Large intestine (tissue), 3 donors: ENCODE results near the gene TEX22. TPM values are rescaled to one million over a fixed set of nuclear protein-coding genes. Genes with fewer than 3 reads are reported as not detected.
"Not testable (repeated sequence)": the region's sequence is repeated elsewhere in the genome, so short reads cannot be mapped to it uniquely, and the experiment has no call there.

Experiments
- DNase-seq, 2 donors: peaks; one replicate each; pipeline versions ENCODE4 v3.0.0 to v3.0.0-alpha.2; 2013
- H3K27ac ChIP-seq: one replicate; pipeline ENCODE4 v1.5.1; 2013; ENCODE audit warnings: low read length
- H3K27me3 ChIP-seq: 2 replicates; pipeline ENCODE4 v1.6.1; 2013; ENCODE audit warnings: low read length; ENCODE audit not compliant: control insufficient read depth, insufficient read depth
- H3K36me3 ChIP-seq: 2 replicates; pipeline ENCODE4 v1.6.1; 2013; ENCODE audit warnings: low read length; ENCODE audit not compliant: control insufficient read depth, insufficient read depth
- H3K4me1 ChIP-seq: one replicate; pipeline ENCODE4 v1.6.1; 2013; ENCODE audit warnings: low read length; ENCODE audit not compliant: control insufficient read depth, insufficient read depth
- H3K4me3 ChIP-seq: one replicate; pipeline ENCODE4 v1.5.1; 2013; ENCODE audit warnings: low read length
- H3K9me3 ChIP-seq: one replicate; pipeline ENCODE4 v1.6.1; 2013; ENCODE audit warnings: mild to moderate bottlenecking, low read depth, low read length, moderate library complexity; ENCODE audit not compliant: control insufficient read depth
- WGBS: methylation state at CpG from one replicate; pipeline ENCODE4 v1.1.5; 2013; ENCODE audit warnings: low lambda C conversion rate; ENCODE audit not compliant: insufficient coverage; 5-methylcytosine and 5-hydroxymethylcytosine counted together
- polyA plus RNA-seq: library from polyadenylated mRNA; unstranded; fragments of 120-200 nt; gene quantifications from one replicate; pipeline ENCODE4 v1.2.1, GENCODE V29; 2013

The TEX22 gene
- polyA plus RNA-seq, 1 donor: 0.82 TPM

GRCh38 chr14:105355850-105356604 lies 42.3 kb upstream of the TEX22 start:
- no peak overlapping the region for H3K4me3 ChIP-seq
- peaks cover 30% of the 10 kb centered on the region for H3K36me3 ChIP-seq
- H3K27me3 ChIP-seq: no peaks in the 10 kb centered on the region
- H3K4me1 ChIP-seq: no peaks in the 10 kb centered on the region
- WGBS: no CpG with 5 or more reads among the region's 22 CpGs
- no peak for DNase-seq
- no peak overlapping the region for H3K27ac ChIP-seq
- no peaks in the 10 kb centered on the region for H3K9me3 ChIP-seq

DNA sequence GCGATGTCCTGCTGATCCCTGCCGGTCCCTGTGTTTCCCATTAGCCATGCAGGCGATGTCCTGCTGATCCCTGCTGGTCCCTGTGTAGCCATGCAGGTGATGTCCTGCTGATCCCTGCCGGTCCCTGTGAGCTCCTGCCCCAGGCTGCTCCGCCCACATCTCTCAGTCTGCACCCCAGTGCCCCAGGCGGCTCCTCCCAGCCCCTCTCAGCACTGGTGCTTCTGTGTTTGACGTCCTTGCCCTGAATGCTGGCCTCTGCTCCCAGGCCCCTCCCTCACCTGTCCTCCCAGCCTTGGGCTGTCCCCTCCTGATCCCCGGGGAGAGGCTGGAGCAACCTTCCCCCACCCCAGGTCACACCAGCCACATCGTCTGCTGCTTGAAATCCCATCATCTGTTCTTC lies 41.4 kb upstream of the TEX22 start:
- WGBS: no CpG with 5 or more reads among the region's 9 CpGs
- no peaks in the 10 kb centered on the region for H3K27me3 ChIP-seq
- H3K9me3 ChIP-seq: no peaks in the 10 kb centered on the region
- H3K36me3 ChIP-seq: peaks cover 30% of the 10 kb centered on the region
- H3K4me3 ChIP-seq: no peak overlapping the region
- DNase-seq: no peak
- H3K27ac ChIP-seq: no peak overlapping the region
- H3K4me1 ChIP-seq: no peaks in the 10 kb centered on the region

DNA sequence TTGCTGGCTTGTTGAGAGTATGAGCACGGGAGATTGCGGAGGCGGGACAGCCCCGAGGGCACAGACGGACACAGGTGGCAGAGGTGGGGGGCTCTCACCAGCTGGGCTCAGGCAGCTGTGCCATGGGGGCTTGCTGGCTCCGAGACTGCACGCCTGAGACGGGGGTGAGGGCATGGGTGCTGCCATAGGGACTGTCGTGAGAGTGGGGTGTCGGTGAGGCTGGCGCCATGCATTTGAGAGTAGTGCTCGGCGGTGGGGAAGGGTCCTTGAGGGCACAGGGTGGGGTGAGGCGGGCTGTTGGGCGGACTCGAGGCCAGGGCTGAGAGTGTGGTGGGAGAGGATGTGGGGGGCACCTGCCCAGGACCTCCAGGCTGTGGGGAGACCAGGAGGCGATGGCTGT lies 40.7 kb upstream of the TEX22 start:
- WGBS: no CpG with 5 or more reads among the region's 17 CpGs
- Histone ChIP-seq H3K4me1 (no peaks in the 10 kb centered on the region), H3K4me3 (no peak overlapping the region), H3K27ac (no peak overlapping the region), H3K27me3 (no peaks in the 10 kb centered on the region), H3K9me3 (no peaks in the 10 kb centered on the region), H3K36me3 (peaks cover 30% of the 10 kb centered on the region)
- DNase-seq: no peak

GRCh38 chr14:105358140-105358846 lies 40.0 kb upstream of the TEX22 start:
- no peak overlapping the region for H3K27ac ChIP-seq
- H3K27me3 ChIP-seq: no peaks in the 10 kb centered on the region
- H3K4me1 ChIP-seq: no peaks in the 10 kb centered on the region
- WGBS: no CpG with 5 or more reads among the region's 25 CpGs
- DNase-seq: no peak
- H3K36me3 ChIP-seq: peaks cover 27% of the 10 kb centered on the region
- H3K4me3 ChIP-seq: no peak overlapping the region
- no peaks in the 10 kb centered on the region for H3K9me3 ChIP-seq

GRCh38 chr14:105358943-105359342 lies 39.4 kb upstream of the TEX22 start:
- Histone ChIP-seq H3K4me1 (no peaks in the 10 kb centered on the region), H3K4me3 (no peak overlapping the region), H3K27me3 (no peaks in the 10 kb centered on the region), H3K9me3 (no peaks in the 10 kb centered on the region), H3K36me3 (peaks cover 27% of the 10 kb centered on the region), H3K27ac (no peak overlapping the region)
- no peak for DNase-seq
- 100% methylated on average over 2 of the region's 16 CpGs for WGBS

- H3K9me3 ChIP-seq, H3K4me1 ChIP-seq, H3K27ac ChIP-seq, DNase-seq, H3K4me3 ChIP-seq, H3K27me3 ChIP-seq: not testable (repeated sequence)
- 100% methylated on average over 1 of the region's 10 CpGs for WGBS
- H3K36me3 ChIP-seq: peaks cover 14% of the 10 kb centered on the region
Measured at GRCh38 chr14:105361412-105361811, 36.9 kb upstream of the TEX22 start.

DNA sequence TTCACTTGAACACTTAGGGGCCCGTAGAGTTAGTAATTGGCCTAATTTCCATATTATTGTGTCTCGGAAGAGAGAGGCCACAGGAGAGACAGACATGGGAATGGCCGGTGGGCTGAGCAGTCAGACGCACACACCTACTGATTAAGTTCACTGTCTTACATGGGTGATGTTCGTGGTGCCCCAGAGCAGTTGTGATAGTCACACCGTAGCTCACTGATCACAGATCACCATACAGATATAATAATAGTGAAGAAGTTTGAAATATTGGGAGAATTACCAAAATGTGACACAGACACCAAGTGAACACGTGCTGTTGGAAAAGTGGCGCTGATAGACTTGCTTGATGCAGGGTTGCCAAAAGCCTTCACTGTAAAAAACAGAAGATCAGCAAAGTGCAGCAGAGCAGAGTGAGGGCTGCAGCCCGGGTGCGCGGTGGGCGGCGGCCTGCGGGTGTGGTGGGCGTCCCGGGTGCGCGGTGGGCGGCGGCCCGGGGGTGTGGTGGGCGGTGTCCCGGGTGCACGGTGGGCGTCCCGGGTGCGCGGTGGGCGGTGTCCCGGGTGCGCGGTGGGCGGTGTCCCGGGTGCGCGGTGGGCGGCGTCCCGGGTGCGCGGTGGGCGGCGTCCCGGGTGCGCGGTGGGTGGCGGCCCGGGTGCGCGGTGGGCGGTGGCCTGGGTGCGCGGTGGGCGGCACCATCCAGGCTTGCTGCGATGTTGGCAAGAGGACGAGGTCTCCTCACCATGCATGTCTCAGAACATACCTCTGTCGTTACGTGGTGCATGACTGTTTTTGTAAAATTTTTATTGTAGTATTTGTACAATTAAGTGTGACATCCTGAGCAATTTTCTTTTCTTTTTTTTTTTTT lies 34.3 kb upstream of the TEX22 start:
- no peak overlapping the region for H3K4me3 ChIP-seq
- no peaks in the 10 kb centered on the region for H3K9me3 ChIP-seq
- peaks cover 23% of the 10 kb centered on the region for H3K36me3 ChIP-seq
- H3K27me3 ChIP-seq: no peaks in the 10 kb centered on the region
- DNase-seq: peak in 1 of 2 donors; percentile 39
- peaks cover 3% of the 10 kb centered on the region for H3K4me1 ChIP-seq
- no peak overlapping the region for H3K27ac ChIP-seq
- no CpG with 5 or more reads among the region's 58 CpGs for WGBS

DNA sequence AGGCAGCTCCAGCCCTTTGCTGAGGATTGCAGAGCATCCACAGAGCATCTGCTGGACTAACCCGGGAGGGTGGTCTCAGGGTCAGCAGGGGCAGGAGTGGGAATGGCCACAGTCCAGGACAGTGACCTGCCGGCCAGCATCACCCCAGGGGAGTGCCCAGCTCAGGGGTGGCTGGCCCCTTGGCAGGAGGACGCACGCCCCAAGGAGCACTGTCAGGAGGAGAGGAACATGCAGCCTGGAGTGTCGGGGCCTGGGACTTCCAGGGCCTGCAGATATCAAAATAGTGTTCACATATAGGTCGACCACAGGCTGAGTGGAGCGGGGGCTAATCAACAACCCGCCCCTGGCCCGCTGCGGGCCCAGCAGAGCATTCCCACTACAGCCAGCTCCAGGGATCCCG lies 33.2 kb upstream of the TEX22 start:
- DNase-seq: no peak

GRCh38 chr14:105365681-105366080 lies 32.7 kb upstream of the TEX22 start:
- WGBS: no CpG with 5 or more reads among the region's 12 CpGs
- peaks cover 3% of the 10 kb centered on the region for H3K4me1 ChIP-seq

More for the DNA sequence above, 33.2 kb upstream of the TEX22 start:
- Histone ChIP-seq H3K4me1 (peaks cover 3% of the 10 kb centered on the region), H3K9me3 (no peaks in the 10 kb centered on the region), H3K27me3 (no peaks in the 10 kb centered on the region), H3K4me3 (no peak overlapping the region), H3K27ac (no peak overlapping the region), H3K36me3 (peaks cover 29% of the 10 kb centered on the region)
- WGBS: no CpG with 5 or more reads among the region's 11 CpGs

GRCh38 chr14:105366386-105367074 lies 31.8 kb upstream of the TEX22 start:
- Histone ChIP-seq H3K4me1 (peaks cover 3% of the 10 kb centered on the region), H3K27me3 (no peaks in the 10 kb centered on the region), H3K4me3 (no peak overlapping the region), H3K9me3 (no peaks in the 10 kb centered on the region), H3K36me3 (peaks cover 25% of the 10 kb centered on the region), H3K27ac (no peak overlapping the region)
- no peak for DNase-seq
- no CpG with 5 or more reads among the region's 23 CpGs for WGBS

More at GRCh38 chr14:105365681-105366080, 32.7 kb upstream of the TEX22 start:
- DNase-seq: no peak
- peaks cover 27% of the 10 kb centered on the region for H3K36me3 ChIP-seq
- no peaks in the 10 kb centered on the region for H3K9me3 ChIP-seq
- H3K27ac ChIP-seq: no peak overlapping the region
- H3K4me3 ChIP-seq: no peak overlapping the region
- H3K27me3 ChIP-seq: no peaks in the 10 kb centered on the region
